Activated CD4-positive, alpha-beta memory T cell treated with anti-CD3 and anti-CD28 coated beads, Interleukin-2, amount 10 ng/mL, durations not matched to agents 7 days and 5 days (primary cell): ENCODE results near the gene USF1. TPM values are rescaled to one million over a fixed set of nuclear protein-coding genes. Genes with fewer than 3 reads are reported as not detected.
"Not testable (repeated sequence)": the region's sequence is repeated elsewhere in the genome, so short reads cannot be mapped to it uniquely, and the experiment has no call there.

ENCODE experiments used
- CTCF ChIA-PET: fragments of 350-600 bp; sonication (Branson Sonifier 250); formaldehyde crosslinking; loops from one replicate; lab custom pipeline; 2021; ENCODE audit warnings: antibody characterized with exemption, inconsistent platforms; lab: Charles Lee
- POLR2A ChIA-PET: fragments of 350-600 bp; sonication (Branson Sonifier 250); formaldehyde crosslinking; loops from one replicate; lab custom pipeline; 2021; ENCODE audit warnings: antibody characterized with exemption; lab: Charles Lee
- DNase-seq: peaks from one replicate; pipeline ENCODE4 v3.0.0-alpha.2; 2020
- H3K27ac Mint-ChIP-seq: one replicate; pipeline ENCODE4 v1.8.0; 2021; ENCODE audit warnings: mild to moderate bottlenecking, mixed read lengths
- H3K27me3 Mint-ChIP-seq: one replicate; pipeline ENCODE4 v1.8.0; 2021; ENCODE audit warnings: mixed read lengths
- H3K36me3 Mint-ChIP-seq: one replicate; pipeline ENCODE4 v1.8.0; 2021; ENCODE audit warnings: low read depth, mixed read lengths
- H3K4me1 Mint-ChIP-seq: one replicate; pipeline ENCODE4 v1.8.0; 2021; ENCODE audit warnings: mixed read lengths
- H3K4me3 Mint-ChIP-seq: one replicate; pipeline ENCODE4 v1.8.0; 2021; ENCODE audit warnings: mild to moderate bottlenecking, mixed read lengths
- H3K9me3 Mint-ChIP-seq: one replicate; pipeline ENCODE4 v1.8.0; 2021; ENCODE audit warnings: mixed read lengths
- total RNA-seq, 2 experiments: library from RNA; stranded (reverse); gene quantifications; one replicate each; pipeline ENCODE4 v1.2.3, GENCODE V29; 2021

Gene USF1
- total RNA-seq, 2 experiments from 2014 or later = 67.4 to 68.0 TPM

DNA sequence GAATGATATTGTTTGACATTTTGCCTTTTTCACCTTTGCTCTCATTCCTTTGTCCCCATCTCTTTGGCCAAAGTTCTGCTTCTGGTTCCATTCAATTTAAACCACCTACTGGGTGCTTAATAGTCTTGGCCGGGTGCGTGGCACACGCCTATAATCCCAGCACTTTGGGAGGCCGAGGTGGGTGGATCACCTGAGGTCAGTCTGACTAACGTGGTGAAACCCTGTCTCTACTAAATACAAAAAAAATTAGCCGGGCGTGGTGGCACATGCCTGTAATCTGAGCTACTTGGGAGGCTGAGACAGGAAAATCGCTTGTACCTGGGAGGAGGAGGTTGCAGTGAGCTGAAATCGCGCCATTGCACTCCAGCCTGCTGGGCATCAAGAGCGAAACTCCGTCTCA lies 23.3 kb downstream of the USF1 start:
- not testable (repeated sequence) for DNase-seq, H3K27ac Mint-ChIP-seq, H3K36me3 Mint-ChIP-seq, H3K4me3 Mint-ChIP-seq, H3K27me3 Mint-ChIP-seq, H3K9me3 Mint-ChIP-seq
- H3K4me1 Mint-ChIP-seq = peaks cover 37% of the 10 kb centered on the region
- ChIA-PET CTCF (interaction anchor here (0.5 to 1.9 kb wide), 2 partner anchors 16 to 852 kb away, joined by 4 to 6 read pairs; partner anchors contain the start of gene TSTD1), POLR2A (interaction anchor here (1.5 to 3.1 kb wide), 3 partner anchors 9 to 23 kb away, joined by 4 to 41 read pairs (median 24); partner anchors contain the start of genes TSTD1 and USF1)

DNA sequence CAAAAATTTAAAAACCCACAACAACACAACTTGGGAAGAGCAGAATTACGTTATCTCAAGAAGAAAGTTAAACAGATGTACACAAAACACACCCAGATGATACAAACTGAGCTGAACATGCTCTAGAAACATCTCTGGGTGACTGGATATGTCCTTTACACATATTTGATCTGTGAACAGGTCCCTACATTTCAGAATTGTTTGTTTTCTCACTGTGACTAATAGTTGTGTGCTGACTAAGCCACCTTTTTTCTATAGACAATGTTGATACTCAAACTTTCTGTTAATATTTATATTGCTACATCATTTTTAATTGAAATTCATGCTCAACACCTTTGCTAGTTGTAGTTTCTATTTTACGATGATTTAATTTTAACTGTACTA lies 23.8 kb downstream of the USF1 start:
- ChIA-PET POLR2A (interaction anchor here (1.0 to 3.1 kb wide), 7 partner anchors 9 to 75 kb away, joined by 3 to 41 read pairs (median 8); partner anchors contain the start of genes TSTD1 and USF1), CTCF (interaction anchor here (0.5 to 2.5 kb wide), 6 partner anchors 9 to 852 kb away, joined by 3 to 15 read pairs (median 5); partner anchors contain the start of genes KLHDC9, TSTD1 and UFC1)
- Mint-ChIP-seq H3K4me1 (peaks cover 34% of the 10 kb centered on the region), H3K27ac (no peak overlapping the region), H3K4me3 (peak overlapping the region; percentile 85), H3K36me3 (peaks cover 1% of the 10 kb centered on the region), H3K27me3 (peaks cover 4% of the 10 kb centered on the region), H3K9me3 (peaks cover 2% of the 10 kb centered on the region)
- no peak for DNase-seq

DNA sequence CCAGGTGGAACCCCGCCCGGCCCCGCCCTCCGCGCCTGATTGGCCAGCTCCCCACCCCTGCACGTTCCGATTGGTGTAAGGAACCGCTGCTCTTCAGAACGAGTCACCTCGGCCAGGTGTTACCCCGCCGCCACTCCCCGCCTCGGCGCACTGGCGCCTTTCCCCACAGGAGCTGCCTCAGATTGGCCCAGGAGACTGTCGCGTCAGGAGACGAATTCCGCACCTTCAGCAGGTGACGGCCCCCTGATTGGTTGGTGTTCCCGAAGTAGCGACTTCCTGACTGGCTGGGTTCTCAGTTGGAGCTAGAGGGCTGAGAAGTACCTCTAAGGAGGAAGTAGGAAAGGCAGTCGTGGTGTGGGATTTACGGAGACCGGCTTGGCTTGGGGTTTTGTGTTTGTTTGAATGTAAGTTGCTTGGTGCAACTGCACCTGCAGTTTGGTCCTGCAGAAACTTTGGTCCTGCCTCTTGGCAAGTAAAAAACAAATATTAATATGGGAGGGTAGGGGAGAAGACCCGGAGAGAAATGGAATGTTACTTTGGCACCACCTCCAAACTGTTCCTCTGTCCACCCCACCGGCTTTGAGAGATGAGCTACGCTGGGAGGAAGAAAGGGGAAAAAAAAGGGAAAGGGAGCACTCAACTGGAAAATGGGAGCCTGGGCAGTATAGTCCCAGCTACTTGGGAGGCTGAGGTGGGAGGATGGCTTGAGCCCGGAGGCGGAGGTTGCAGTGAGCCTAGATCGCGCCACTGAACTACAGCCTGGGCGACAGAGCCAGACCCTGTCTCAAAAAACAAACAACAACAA lies 24.4 kb downstream of the USF1 start:
- ChIA-PET POLR2A (interaction anchor here (0.8 to 3.1 kb wide), 17 partner anchors 8 to 224 kb away, joined by 3 to 41 read pairs (median 4); partner anchors contain the start of genes ARHGAP30, NIT1, PFDN2 and TSTD1), CTCF (interaction anchor here (0.6 to 2.5 kb wide), 15 partner anchors 8 to 481 kb away, joined by 3 to 15 read pairs (median 4); partner anchors contain the start of genes KLHDC9, NDUFS2, TSTD1 and UFC1)
- Mint-ChIP-seq H3K27me3 (peaks cover 4% of the 10 kb centered on the region), H3K27ac (peak overlapping the region; percentile 65), H3K4me3 (peak overlapping the region; percentile 85), H3K9me3 (no peaks in the 10 kb centered on the region), H3K4me1 (peaks cover 31% of the 10 kb centered on the region), H3K36me3 (no peaks in the 10 kb centered on the region)
- DNase-seq = peak; percentile 86

DNA sequence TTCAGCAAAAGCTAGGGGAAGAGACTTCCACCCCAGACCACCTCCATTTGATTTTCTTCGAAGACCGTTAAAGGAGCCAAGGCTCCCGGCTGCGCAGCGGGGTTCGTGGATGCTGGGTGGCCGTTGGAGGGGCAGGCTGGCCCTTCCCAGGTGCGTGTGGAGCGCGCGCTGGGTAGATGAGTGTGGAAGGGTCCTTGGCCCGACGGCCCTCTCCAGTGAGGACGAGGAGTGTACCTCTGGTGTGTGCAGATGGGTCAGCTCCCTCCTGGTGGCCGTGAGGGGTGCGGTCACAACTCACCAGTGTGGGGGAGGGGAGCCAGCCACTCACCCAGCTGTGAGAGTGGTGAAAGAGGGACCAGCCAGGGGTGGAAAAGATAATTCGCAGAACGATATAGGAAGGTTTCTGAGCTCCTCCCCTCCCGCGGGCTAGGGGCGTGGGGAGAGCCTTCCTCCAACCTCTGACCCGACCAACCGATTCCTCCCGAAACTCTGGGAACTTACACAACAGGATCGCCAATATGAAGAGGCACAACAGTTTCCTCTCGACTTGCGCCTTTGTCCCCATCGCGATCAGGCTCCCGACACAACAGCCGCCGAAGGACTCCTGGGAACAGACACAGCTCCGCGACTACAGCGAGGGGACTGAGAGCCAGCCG lies 25.1 kb downstream of the USF1 start, which contains the start of gene F11R:
Gene F11R (minus strand): TSS at position 644 of the 656 bp plus-strand sequence. CDS start 79 bp downstream, at position 565.
- CTCF ChIA-PET = interaction anchor here (0.6 to 2.5 kb wide), 14 partner anchors 9 to 481 kb away, joined by 3 to 15 read pairs (median 5); partner anchors contain the start of genes KLHDC9, NDUFS2, TSTD1 and UFC1
- Mint-ChIP-seq H3K36me3 (no peaks in the 10 kb centered on the region), H3K4me3 (peak within 1 kb of the TSS; percentile 85), H3K4me1 (peaks cover 31% of the 10 kb centered on the region), H3K27me3 (peaks cover 4% of the 10 kb centered on the region), H3K9me3 (no peaks in the 10 kb centered on the region), H3K27ac (peak within 1 kb of the TSS; percentile 65)
- POLR2A ChIA-PET = interaction anchor here (0.8 to 3.1 kb wide), 18 partner anchors 11 to 1944 kb away, joined by 3 to 41 read pairs (median 4); partner anchors contain the start of genes AIM2, ARHGAP30, NIT1 and PFDN2
- DNase-seq = peak; percentile 43

DNA sequence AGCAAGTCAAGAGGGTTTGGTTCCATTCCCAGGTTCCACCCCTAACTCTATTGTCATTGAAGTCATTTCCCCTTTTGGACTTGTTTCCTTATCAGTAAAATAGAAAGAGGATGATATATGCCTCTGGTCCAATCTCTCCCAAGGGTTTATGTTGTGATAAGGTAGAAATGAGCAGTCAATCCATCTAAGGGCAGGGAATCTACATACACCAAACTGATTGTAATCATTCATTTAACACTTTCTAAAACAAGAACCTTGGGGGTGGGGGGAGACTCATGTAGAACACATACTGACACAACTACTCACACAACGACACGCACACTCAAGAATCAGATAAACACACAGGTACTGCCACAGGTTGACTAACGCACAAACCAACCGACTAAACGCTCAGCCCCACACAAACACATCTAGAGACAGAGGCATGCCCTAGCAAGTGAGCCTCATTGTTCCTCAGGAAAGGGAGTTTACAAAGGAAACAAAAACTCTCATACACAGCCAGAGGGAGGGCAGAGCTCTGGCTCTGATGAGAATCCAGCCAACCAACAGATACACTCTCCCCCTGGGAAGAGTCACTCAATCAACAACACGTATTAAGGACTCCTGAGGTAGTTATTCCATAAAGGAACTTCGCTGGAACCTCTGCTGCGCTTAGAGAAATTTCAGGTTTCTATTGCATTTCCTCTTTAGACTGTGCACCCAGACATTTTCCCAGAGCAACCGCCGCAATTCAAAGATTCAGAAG lies 25.9 kb downstream of the USF1 start:
- Mint-ChIP-seq H3K4me3 (peak overlapping the region; percentile 85), H3K4me1 (peaks cover 31% of the 10 kb centered on the region), H3K9me3 (no peaks in the 10 kb centered on the region), H3K27me3 (peaks cover 4% of the 10 kb centered on the region), H3K36me3 (no peaks in the 10 kb centered on the region), H3K27ac (no peak overlapping the region)
- ChIA-PET CTCF (interaction anchor here (1.2 to 2.5 kb wide), 10 partner anchors 12 to 480 kb away, joined by 3 to 15 read pairs (median 5); partner anchors contain the start of genes KLHDC9, NDUFS2 and UFC1), POLR2A (interaction anchor here (0.8 to 3.1 kb wide), 15 partner anchors 12 to 1943 kb away, joined by 3 to 41 read pairs (median 7); partner anchors contain the start of genes AIM2, ARHGAP30, NIT1 and PFDN2)
- no peak for DNase-seq

DNA sequence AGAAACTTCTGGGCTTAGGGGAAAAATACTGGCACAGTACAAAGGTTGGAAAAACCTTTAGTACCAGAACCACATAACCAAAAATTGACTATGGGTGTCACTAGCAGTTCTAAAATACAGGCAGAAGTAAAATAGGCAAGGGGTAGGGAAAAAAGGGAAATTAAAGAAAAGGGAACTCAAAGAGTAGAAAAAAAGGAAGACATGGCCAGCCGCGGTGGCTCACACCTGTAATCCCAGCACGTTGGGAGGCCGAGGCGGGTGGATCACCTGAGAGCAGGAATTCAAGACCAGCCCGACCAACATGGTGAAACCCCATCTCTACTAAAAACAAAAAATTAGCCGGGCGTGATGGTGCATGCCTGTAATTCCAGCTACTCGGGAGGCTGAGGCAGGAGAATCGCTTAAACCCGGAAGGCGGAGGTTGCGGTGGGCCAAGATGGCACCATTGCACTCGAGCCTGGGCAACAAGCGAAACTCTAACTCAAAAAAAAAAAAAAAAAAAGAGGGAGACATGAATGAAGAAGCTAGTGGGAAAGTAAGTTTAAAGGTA lies 26.6 kb downstream of the USF1 start:
- not testable (repeated sequence) for H3K27me3 Mint-ChIP-seq, H3K27ac Mint-ChIP-seq, H3K9me3 Mint-ChIP-seq, DNase-seq, H3K36me3 Mint-ChIP-seq
- Mint-ChIP-seq H3K4me1 (peaks cover 34% of the 10 kb centered on the region), H3K4me3 (peak overlapping the region; percentile 85)
- POLR2A ChIA-PET = interaction anchor here (1.8 kb wide), 1 partner anchor 51 kb away, joined by 5 read pairs; the partner anchor contains the start of gene ARHGAP30
- CTCF ChIA-PET = interaction anchor here (0.7 kb wide), 2 partner anchors 27 to 29 kb away, joined by 4 to 5 read pairs; no protein-coding TSS in a partner anchor

DNA sequence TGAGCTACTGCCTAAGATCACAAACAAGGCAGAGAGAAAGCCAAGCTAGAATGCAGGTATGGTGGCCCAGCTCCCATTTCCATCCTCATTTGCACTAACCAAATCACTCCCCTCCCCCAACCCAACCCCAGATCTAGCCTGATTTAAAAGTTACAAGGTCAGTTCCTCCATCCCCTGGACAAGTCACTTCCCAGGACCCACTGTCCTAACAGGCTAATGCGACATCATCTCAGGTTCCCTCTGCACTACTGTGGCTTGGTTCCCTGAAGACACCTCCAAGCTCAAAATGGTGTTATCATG lies 27.2 kb downstream of the USF1 start:
- no peak overlapping the region for H3K4me3 Mint-ChIP-seq
- CTCF ChIA-PET = interaction anchor here (1.1 kb wide), 1 partner anchor 29 kb away, joined by 3 read pairs; no protein-coding TSS in a partner anchor
- no peak for DNase-seq
- POLR2A ChIA-PET = interaction anchor here (1.0 to 1.8 kb wide), 2 partner anchors 27 to 51 kb away, joined by 3 to 5 read pairs; partner anchors contain the start of gene ARHGAP30
- H3K27ac Mint-ChIP-seq = no peak overlapping the region
- H3K36me3 Mint-ChIP-seq = no peaks in the 10 kb centered on the region
- H3K4me1 Mint-ChIP-seq = peaks cover 38% of the 10 kb centered on the region
- no peaks in the 10 kb centered on the region for H3K9me3 Mint-ChIP-seq
- peaks cover 4% of the 10 kb centered on the region for H3K27me3 Mint-ChIP-seq

DNA sequence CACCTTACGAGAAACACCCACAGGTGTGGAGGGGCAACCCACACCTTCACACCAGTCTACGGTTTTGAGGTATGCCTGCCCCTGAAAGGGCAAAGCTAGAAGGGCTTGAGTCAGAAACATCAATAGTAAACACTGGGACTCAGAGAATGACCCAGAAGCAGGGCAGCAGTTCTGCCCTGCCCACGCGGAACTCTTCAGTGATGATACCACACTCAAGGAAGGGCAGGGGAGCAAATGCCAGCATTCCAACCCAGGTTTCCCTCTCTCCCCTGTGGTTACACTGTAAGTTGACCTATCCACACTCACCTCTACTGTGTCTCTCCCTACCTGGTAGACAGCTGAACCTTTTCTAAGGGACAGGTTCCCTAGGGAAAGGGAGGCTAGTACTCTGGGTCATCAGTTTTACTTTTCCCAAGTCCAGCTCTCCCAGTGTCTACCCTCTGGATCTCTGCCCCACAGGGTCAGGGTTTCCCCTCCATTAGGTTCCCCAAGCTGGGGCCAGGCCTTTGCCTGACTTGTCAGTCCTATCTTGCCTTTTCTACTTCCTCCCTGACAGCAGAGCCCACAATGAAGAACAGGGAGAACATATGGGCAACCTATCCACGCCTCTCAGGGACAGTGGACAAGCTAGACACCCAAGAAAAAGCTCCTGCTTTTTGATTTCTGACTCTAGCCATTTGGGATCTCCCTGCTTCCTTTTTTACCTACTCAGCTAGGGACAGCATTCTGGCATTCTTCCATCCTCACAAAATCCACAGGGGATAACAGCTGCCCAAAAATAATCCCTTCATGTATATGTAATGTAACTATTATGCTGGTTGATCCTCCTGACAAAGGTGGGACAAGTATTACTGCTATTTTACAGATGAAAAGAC lies 27.8 kb downstream of the USF1 start:
- Mint-ChIP-seq H3K9me3 (no peaks in the 10 kb centered on the region), H3K27me3 (peaks cover 4% of the 10 kb centered on the region), H3K27ac (no peak overlapping the region), H3K4me3 (no peak overlapping the region), H3K36me3 (no peaks in the 10 kb centered on the region), H3K4me1 (peaks cover 44% of the 10 kb centered on the region)
- no peak for DNase-seq
- ChIA-PET CTCF (interaction anchor here (1.1 kb wide), 1 partner anchor 28 kb away, joined by 3 read pairs; no protein-coding TSS in a partner anchor), POLR2A (interaction anchor here (1.0 to 1.8 kb wide), 2 partner anchors 27 to 52 kb away, joined by 3 to 5 read pairs; partner anchors contain the start of gene ARHGAP30)

DNA sequence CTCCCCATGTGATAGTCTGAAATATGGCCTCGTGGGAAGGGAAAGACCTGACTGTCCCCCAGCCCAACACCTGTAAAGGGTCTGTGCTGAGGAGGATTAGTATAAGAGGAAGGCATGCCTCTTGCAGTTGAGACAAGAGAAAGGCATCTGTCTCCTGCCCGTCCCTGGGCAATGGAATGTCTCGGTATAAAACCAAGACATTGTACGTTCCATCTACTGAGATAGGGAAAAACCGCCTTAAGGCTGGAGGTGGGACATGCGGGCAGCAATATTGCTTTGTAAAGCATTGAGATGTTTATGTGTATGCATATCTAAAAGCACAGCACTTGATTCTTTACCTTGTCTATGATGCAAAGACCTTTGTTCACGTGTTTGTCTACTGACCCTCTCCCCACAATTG lies 28.6 kb downstream of the USF1 start:
- POLR2A ChIA-PET, H3K27me3 Mint-ChIP-seq, H3K27ac Mint-ChIP-seq: not testable (repeated sequence)

DNA sequence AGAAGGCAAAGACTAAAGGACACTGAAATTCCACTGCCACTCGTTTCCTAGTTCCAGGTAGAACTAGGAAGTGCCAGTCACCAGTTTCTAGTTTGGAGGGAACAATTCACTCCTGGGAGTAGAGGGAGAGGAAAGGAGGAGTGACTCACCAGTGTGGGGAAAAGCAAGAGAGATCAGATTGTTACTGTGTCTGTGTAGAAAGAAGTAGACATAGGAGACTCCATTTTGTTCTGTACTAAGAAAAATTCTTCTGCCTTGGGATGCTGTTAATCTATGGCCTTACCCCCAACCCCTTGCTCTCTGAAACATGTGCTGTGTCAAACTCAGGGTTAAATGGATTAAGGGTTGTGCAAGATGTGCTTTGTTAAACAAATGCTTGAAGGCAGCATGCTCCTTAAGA lies 29.1 kb downstream of the USF1 start:
- POLR2A ChIA-PET, H3K36me3 Mint-ChIP-seq, CTCF ChIA-PET, DNase-seq, H3K4me3 Mint-ChIP-seq, H3K9me3 Mint-ChIP-seq, H3K27me3 Mint-ChIP-seq: not testable (repeated sequence)
- Mint-ChIP-seq H3K27ac (peak overlapping the region; percentile 30), H3K4me1 (peaks cover 44% of the 10 kb centered on the region)

More for the DNA sequence above, 28.6 kb downstream of the USF1 start:
- DNase-seq, H3K4me3 Mint-ChIP-seq, H3K36me3 Mint-ChIP-seq, H3K9me3 Mint-ChIP-seq, CTCF ChIA-PET: not testable (repeated sequence)
- H3K4me1 Mint-ChIP-seq = peaks cover 45% of the 10 kb centered on the region
